GM19238 (cell line): Measurements from ENCODE around the gene TENM3.

ENCODE experiments used
- DNase-seq: peaks from one replicate; pipeline ENCODE4 v3.0.0; 2011; ENCODE audit warnings: low spot score; ENCODE audit not compliant: insufficient read length

The TENM3 gene

GRCh38 chr4:182768838-182769237 lies 525.6 kb downstream of the TENM3 start:
- no peak for DNase-seq

DNA sequence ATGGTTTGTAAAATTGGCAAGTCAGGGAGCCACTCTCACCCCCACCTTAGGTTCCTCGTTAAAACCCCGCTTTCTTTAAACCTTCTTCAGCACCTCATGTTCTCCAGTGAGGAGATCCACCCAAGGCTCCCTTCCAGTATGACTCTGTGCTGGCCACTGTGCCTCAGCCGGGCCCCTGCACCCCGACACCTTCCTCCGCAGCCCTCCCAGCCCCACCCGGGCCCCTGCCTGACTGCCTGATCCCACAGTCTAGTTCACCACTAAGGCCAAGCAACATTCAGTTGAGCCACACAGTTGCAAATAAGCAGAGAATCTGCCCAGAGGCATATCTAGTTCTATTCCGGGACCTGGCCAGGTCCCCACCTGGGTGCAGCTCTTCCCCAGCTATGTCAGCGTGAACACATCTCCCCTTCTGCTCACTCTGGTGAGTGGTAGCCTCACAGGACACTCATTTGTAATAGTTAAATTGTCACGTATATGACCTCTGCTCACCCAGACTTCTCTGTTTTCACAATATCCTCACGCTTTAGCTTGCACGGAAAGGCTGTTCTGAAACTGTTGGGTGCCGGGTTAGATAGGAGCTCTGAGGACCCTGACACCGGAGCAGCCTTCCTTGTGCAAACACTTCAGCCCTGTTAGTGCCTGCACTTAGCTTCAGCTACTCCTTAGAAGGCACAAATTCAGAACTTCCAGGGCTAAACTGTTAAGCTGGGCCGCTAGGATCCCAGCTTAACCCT lies 527.2 kb downstream of the TENM3 start:
- no peak for DNase-seq

DNA sequence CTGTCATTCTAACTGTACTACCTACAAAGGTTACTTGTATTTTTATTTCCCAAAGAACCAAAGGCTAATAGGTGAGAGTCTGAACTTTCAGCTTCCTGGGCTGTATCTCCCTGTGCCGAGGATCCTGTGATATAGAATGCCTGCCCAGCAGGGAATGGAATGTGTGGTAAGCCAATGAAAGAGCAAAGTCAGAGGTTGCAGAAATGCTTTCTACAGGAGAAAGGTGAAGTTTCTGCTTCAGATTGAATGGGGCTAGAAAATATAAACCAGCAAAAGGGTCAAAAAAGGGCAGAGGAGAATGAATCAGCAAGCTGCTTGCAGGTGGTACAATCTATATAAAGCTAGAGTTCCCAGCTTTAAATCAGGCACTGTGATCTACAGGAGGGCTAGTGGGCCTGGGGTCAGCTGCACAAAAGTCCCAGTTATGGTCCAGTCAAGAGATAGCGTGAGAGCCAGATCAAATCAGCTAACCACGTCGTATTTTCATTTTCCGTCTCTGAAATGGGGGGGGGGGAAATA lies 527.9 kb downstream of the TENM3 start:
- DNase-seq, result no peak

DNA sequence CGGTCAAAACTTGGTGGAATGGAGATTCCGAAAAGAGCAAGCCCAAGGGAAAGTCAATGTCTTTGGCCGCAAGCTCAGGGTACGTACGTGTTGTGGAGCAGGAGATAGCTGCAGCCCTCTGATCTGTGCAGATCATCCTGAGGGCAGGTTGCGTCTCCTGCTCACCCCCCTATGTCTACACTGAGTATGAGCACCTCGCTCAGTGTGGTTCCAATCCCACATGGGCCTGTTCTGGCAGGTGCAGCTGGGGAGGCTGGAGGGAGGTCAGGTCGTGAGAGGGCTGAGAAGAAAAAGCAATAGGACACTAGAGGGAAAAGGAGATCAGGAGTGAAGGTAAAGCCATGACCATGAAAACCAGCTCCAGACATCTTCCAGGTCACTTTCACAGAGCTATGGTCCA lies 531.9 kb downstream of the TENM3 start:
- DNase-seq, result no peak

GRCh38 chr4:182776376-182777105 lies 533.3 kb downstream of the TENM3 start:
- DNase-seq, result no peak

GRCh38 chr4:182778222-182778982 lies 535.2 kb downstream of the TENM3 start:
- DNase-seq, result no peak

DNA sequence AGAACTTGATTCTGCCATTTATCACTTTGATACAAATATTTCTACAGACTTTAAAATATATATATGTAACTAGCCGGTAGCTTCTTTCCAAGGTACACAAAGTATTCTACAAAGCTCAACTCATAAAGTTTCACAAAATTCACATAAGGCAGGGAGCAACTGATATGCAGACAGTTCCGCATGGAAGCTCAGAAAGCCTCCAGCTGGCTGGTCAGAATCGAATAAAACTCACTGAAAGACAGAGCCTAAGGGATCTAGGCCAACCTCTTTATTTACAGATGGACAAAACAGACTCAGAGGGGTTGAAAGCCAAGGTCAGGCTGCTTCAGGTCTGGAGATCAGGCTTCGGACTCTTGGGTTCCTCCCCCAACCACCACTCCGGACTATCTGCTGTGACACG lies 543.8 kb downstream of the TENM3 start:
- no peak for DNase-seq

DNA sequence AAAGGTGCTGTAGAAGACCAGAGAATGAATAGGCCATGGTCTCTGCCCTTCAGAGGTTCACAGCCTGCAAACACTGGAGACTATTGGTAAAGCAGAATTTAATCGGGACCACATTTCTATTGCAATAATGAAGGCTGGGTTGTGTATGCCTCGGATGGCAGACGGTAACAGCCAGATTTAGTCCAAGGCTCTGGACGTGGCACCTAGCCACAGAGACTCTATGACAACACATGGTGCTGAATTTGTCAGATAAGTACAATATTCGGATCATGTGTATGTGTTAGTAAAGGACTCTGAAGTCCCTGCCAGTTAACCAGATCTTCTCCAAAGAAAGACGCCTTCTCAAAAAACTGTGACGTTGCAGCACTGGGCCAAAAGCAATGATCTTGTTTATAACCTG lies 545.0 kb downstream of the TENM3 start:
- DNase-seq, result no peak

DNA sequence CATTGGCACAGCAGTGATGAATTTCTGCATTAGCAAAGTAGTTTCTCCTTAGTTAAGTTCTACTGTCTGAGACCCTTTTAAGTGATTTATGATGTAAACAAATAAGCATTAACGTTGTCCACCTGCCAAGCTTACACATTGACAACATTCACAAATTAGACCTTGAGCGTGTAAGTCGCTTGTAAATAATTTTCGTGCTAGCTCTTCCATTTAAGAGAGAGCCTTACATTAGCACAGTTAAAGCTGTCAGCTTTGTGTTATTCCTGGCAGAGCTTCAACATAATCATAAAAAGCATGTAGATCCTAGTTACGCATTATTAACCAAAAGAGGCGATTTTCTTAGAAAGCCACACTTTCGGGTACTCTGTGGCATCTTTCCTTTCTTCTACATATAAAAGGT lies 546.3 kb downstream of the TENM3 start:
- no peak for DNase-seq

DNA sequence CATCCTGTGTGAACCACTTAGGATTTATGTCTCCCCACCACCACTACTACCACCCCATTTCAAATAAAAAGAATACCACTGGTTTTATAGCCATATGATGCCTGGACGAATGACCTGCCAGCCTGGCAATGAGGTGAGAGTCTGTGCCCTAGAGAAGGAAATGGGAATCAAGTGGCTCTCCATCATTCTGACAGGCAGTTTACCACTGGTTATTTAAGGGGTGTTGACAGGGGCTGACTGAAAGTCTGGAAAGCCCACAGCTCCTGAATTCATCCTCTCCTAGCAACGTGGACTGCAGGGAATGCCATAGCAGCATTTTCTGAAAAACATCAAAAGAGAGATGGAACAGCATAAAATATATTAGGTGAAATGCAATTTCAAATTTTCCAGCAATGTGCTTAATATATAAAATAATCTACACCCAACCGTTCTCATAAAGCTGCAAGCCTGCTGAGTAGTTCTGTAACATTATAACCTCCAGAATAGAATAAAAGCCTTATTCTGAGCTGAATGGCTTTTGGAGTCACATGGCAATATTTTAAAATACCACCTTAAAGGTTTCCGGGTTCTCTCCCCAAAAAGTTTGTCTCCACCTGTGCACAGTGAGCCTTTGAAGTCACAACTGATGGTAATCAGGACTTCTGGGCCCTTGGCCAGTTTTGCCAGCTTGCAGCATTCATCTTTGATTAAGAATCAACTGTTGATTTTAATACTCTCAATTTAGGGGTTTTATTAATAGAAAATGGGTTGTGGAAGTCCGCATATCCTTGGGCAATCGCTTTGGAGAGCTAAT lies 552.4 kb downstream of the TENM3 start:
- DNase-seq, result no peak

- DNase-seq, result no peak
These were observed 556.5 kb downstream of the TENM3 start for GRCh38 chr4:182799515-182800215.

DNA sequence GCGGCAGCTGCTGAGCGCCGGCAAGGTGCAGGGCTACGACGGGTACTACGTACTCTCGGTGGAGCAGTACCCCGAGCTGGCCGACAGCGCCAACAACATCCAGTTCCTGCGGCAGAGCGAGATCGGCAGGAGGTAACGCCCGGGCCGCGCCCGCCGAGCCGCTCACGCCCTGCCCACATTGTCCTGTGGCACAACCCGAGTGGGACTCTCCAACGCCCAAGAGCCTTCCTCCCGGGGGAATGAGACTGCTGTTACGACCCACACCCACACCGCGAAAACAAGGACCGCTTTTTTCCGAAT lies 557.0 kb downstream of the TENM3 start:
- no peak for DNase-seq

DNA sequence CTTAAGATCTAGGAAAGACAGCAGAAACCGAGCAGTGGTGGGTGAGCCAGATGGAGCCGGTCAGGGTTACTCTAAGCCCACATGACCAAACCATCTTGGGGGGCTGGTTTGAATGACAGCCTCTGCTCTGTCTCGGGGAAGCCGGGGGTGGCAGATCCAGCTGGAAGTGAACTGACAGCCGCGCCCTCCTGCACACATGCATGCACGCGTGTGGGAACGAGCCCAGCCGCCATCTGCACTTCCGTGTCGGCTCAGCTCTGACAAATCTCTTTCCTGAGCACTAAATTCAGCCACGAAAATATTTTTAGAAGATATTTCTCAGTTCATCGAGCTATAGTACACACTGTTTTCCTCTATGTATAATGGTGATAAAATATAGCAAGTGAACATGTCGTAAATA lies 558.4 kb downstream of the TENM3 start:
- DNase-seq, result no peak

DNA sequence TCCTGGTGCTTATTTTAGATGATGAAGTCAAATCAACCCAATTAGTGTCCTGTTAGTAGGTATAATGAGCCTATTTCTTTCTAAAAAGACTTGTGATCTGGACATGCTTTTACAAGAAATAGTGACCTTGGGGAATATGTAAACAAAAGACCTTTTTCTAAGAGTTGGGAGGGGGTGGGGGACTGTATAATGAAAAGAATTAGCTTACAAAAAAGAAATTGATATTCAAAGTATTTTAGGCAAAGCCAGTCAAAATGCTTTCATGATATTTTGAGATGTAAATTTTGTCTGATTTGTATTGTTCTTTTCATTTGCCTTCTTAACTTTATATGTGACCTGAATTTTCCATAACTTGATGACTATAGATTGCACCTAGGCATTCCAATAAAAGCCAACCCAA lies 559.4 kb downstream of the TENM3 start:
- no peak for DNase-seq

DNA sequence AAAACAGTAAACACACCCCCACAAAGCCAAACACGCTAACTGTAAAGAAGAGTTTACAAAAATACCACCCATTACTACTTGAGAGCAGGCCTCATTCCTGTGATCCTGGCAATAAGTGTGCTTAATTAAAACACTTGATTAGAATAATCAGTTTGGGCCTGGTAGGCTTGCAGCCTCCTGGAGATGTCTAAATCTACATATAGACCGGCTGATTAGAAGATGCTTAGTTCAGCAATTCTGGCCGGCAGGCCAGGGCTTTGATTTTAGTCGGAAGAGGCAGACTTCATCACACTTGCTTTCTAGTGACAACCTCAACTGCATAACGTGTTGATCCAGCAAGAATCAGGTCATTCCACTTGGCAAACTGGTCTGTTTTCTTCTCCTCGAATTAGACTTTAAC lies 560.0 kb downstream of the TENM3 start:
- no peak for DNase-seq

DNA sequence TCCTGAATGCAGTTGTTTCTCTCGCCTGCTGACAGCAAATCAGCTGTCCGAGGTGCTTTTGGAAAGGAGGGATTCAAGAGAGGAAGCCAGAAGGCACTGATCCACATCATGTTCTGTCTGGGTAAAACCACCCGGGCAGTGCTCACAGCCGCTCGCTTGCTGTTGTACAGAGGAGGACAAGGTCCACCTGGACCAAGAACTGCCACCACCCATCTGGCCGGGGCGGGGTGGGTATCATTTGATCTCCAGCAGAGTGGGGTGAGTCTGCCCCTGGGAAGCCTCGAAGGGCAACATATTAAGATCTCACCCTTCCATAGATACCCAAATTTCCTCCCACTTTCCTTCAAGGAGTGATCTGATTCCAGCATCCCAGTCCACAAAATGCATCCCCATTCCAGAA lies 560.9 kb downstream of the TENM3 start:
- DNase-seq, result no peak

DNA sequence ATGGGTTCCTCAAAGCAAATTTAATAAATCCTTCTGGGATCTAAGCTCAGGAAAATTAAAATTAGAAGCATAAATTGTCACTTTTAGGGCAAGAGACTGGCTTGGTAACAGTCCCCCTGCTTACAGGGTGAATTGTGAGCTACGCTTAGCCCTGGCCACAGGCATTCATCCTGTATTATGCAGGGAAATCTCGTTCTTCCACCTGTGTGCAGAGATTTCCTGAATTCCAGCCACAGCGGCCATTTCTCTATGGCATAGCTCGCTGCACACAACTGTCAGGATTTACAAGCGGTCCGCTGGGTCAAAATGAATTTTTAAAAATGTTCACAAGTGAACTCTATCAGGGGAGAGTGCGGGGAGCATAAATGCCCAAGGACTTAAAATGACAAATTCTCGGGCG lies 562.1 kb downstream of the TENM3 start:
- DNase-seq, result no peak

GRCh38 chr4:182805750-182806149 lies 562.5 kb downstream of the TENM3 start:
- DNase-seq, result no peak

GRCh38 chr4:182806259-182807252 lies 563.4 kb downstream of the TENM3 start:
- DNase-seq, result peak; percentile 62

DNA sequence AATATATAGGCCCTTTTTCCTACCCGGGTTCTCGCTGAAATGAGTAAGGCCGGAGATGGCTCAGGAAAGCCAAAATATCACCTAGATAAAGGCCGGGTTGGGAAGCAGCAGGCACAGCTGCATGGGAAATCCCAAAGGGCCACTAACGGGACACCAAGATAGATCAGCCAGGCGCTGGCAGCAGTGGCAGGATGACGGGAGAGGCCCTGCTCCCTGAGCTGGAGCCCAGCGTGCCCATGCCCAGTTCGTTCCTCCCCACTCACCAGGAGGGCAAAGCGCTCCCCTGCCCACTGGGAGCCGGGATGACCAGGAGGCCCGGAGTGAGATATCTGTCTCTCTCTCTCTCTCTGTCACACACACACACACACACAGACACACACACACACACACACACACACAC lies 564.1 kb downstream of the TENM3 start:
- DNase-seq, result no peak
